SH-SY5Y (cell line): ENCODE data around the gene OTUD3.

Experiments used
- GATA2 ChIP-seq: IDR thresholded peaks from 2 replicates; pipeline ENCODE4 v1.6.1; 2011; ENCODE audit warnings: mild to moderate bottlenecking, low read depth, low read length
- GATA3 ChIP-seq: IDR thresholded peaks from 2 replicates; pipeline ENCODE4 v1.6.1; 2011; ENCODE audit warnings: low read depth, mild to moderate bottlenecking, low read length, moderate library complexity

DNA sequence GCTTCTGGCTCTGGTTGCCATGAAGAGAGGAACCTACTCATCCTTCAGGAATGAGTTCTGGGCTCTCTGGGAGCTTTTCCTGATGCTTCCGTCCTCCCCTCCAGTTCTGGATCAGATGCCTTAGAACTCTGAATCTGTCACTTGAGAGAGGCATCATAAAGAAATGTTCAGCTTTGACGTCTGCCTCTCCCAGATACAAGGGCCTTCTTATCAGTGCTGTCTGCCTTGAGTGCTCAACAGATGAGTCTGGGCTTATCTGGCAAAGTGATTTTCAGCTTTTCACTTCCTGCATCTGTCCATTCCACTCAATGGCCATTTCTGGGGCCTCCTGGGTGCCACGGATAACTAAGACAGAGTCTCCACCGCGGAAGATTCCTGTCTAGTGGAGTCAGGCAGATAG is 12.3 kb upstream of the OTUD3 start:
- TF ChIP-seq GATA2: no peak
- TF ChIP-seq GATA3: no peak
